WTC11 (cell line): Measurements from ENCODE around the gene CNTNAP2.

Source experiments
- GABPB1 ChIP-seq: sonication (generic); formaldehyde crosslinking; IDR thresholded peaks from 2 replicates; pipeline ENCODE4 v1.8.1; 2023; ENCODE audit warnings: mild to moderate bottlenecking, missing genetic modification reagents
- TCF7 ChIP-seq: sonication (generic); formaldehyde crosslinking; IDR thresholded peaks from 2 replicates; pipeline ENCODE4 v1.8.0; 2022; ENCODE audit warnings: mild to moderate bottlenecking, low read depth, missing genetic modification reagents, moderate library complexity
- TF ChIP-seq, protein P1 (sequence below): fragments of 200-600 bp; IDR thresholded peaks from 2 replicates; pipeline ENCODE4 v1.8.0; 2022; ENCODE audit warnings: antibody characterized with exemption
- TF ChIP-seq, protein P2 (sequence below): sonication (generic); formaldehyde crosslinking; IDR thresholded peaks from 2 replicates; pipeline ENCODE4 v1.8.0; 2023; ENCODE audit warnings: missing genetic modification reagents
- TF ChIP-seq, protein P3 (sequence below): sonication (generic); formaldehyde crosslinking; IDR thresholded peaks from 2 replicates; pipeline ENCODE4 v1.8.0; 2022; ENCODE audit warnings: mild to moderate bottlenecking, missing genetic modification reagents

DNA sequence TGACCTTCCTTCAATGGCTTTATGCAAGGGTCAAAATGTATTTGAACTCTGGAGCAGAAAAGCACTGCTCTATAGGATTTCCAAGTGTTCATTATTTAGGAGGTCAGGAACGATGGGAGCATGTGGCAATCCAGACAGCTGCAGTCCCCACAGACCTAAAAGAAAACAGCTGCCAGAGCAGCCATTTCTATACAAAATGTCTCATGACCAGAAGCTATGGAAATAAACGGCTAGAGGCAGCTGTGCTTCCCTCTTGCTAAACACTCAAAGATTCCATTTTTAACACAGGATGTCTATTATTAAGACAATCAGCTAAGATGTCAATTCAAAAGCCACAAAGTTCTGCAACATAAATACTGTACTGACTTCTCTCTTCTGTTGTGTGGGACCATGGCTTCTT is 1594.8 kb downstream of the CNTNAP2 start:
- TF ChIP-seq, protein P1, sequence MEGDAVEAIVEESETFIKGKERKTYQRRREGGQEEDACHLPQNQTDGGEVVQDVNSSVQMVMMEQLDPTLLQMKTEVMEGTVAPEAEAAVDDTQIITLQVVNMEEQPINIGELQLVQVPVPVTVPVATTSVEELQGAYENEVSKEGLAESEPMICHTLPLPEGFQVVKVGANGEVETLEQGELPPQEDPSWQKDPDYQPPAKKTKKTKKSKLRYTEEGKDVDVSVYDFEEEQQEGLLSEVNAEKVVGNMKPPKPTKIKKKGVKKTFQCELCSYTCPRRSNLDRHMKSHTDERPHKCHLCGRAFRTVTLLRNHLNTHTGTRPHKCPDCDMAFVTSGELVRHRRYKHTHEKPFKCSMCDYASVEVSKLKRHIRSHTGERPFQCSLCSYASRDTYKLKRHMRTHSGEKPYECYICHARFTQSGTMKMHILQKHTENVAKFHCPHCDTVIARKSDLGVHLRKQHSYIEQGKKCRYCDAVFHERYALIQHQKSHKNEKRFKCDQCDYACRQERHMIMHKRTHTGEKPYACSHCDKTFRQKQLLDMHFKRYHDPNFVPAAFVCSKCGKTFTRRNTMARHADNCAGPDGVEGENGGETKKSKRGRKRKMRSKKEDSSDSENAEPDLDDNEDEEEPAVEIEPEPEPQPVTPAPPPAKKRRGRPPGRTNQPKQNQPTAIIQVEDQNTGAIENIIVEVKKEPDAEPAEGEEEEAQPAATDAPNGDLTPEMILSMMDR = no peak
- TF ChIP-seq, protein P2, sequence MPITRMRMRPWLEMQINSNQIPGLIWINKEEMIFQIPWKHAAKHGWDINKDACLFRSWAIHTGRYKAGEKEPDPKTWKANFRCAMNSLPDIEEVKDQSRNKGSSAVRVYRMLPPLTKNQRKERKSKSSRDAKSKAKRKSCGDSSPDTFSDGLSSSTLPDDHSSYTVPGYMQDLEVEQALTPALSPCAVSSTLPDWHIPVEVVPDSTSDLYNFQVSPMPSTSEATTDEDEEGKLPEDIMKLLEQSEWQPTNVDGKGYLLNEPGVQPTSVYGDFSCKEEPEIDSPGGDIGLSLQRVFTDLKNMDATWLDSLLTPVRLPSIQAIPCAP (CRISPR knock-in tag) = no peak
- TF ChIP-seq GABPB1 (CRISPR knock-in tag) = no peak
- TF ChIP-seq, protein P3, sequence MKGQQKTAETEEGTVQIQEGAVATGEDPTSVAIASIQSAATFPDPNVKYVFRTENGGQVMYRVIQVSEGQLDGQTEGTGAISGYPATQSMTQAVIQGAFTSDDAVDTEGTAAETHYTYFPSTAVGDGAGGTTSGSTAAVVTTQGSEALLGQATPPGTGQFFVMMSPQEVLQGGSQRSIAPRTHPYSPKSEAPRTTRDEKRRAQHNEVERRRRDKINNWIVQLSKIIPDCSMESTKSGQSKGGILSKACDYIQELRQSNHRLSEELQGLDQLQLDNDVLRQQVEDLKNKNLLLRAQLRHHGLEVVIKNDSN = no peak
- no peak for TF ChIP-seq TCF7
